ENCODE results near the gene ZNF317.

ZNF317 gene

GRCh38 chr19:9149997-9150396 lies 9.8 kb downstream of the ZNF317 start:
- Histone ChIP-seq H3F3A (ENCODE audit: insufficient read depth, low read length) (no peaks in the 10 kb centered on the region), H4K20me1 (ENCODE audit: insufficient read depth, low read length) (no peaks in the 10 kb centered on the region), H3K27me3 (ENCODE audit: insufficient read depth, low read length) (no peaks in the 10 kb centered on the region), H3K4me2 (ENCODE audit: low read length) (no peak overlapping the region), H3K9me2 (ENCODE audit: low read depth, low read length) (no peaks in the 10 kb centered on the region), H3K9ac (ENCODE audit: low read length) (no peak overlapping the region), H3K4me1 (ENCODE audit: insufficient read depth, low read length, severe bottlenecking) (no peaks in the 10 kb centered on the region), H2AFZ (ENCODE audit: low read length) (no peak overlapping the region), H3K4me3 (ENCODE audit: low read depth, low read length, poor library complexity, severe bottlenecking) (no peak overlapping the region), H3K9me3 (ENCODE audit: low read length) (peaks cover 38% of the 10 kb centered on the region), H3K36me3 (ENCODE audit: insufficient read depth, low read length) (peaks cover 91% of the 10 kb centered on the region), H3K27ac (ENCODE audit: low read depth, low read length, poor library complexity, severe bottlenecking) (no peak overlapping the region), H3K79me2 (ENCODE audit: insufficient read depth, low read length) (peaks cover 94% of the 10 kb centered on the region)
- no peak for TF ChIP-seq CTCF (IDR thresholded peaks at IDR 0.05; ENCODE audit: low read length)
- TF ChIP-seq EZH2 (IDR thresholded peaks at IDR 0.05; ENCODE audit: borderline replicate concordance, low read length) = no peak

- Histone ChIP-seq H3K4me3 (ENCODE audit: low read depth, low read length, poor library complexity, severe bottlenecking) (no peak overlapping the region), H3K4me1 (ENCODE audit: insufficient read depth, low read length, severe bottlenecking) (no peaks in the 10 kb centered on the region), H2AFZ (ENCODE audit: low read length) (no peak overlapping the region), H3K9ac (ENCODE audit: low read length) (no peak overlapping the region), H4K20me1 (ENCODE audit: insufficient read depth, low read length) (no peaks in the 10 kb centered on the region), H3K27me3 (ENCODE audit: insufficient read depth, low read length) (no peaks in the 10 kb centered on the region), H3K79me2 (ENCODE audit: insufficient read depth, low read length) (peaks cover 92% of the 10 kb centered on the region), H3K9me3 (ENCODE audit: low read length) (peaks cover 36% of the 10 kb centered on the region), H3K27ac (ENCODE audit: low read depth, low read length, poor library complexity, severe bottlenecking) (no peak overlapping the region), H3K36me3 (ENCODE audit: insufficient read depth, low read length) (peaks cover 91% of the 10 kb centered on the region), H3K9me2 (ENCODE audit: low read depth, low read length) (no peaks in the 10 kb centered on the region), H3K4me2 (ENCODE audit: low read length) (no peak overlapping the region), H3F3A (ENCODE audit: insufficient read depth, low read length) (no peaks in the 10 kb centered on the region)
- TF ChIP-seq EZH2 (IDR thresholded peaks at IDR 0.05; ENCODE audit: borderline replicate concordance, low read length) (no peak), CTCF (IDR thresholded peaks at IDR 0.05; ENCODE audit: low read length) (no peak)
These were observed 10.5 kb downstream of the ZNF317 start for GRCh38 chr19:9150650-9151049.

- TF ChIP-seq CTCF (IDR thresholded peaks at IDR 0.05; ENCODE audit: low read length) (no peak), EZH2 (IDR thresholded peaks at IDR 0.05; ENCODE audit: borderline replicate concordance, low read length) (no peak)
- Histone ChIP-seq H3K4me3 (ENCODE audit: low read depth, low read length, poor library complexity, severe bottlenecking) (no peak overlapping the region), H3F3A (ENCODE audit: insufficient read depth, low read length) (no peaks in the 10 kb centered on the region), H3K4me2 (ENCODE audit: low read length) (no peak overlapping the region), H3K79me2 (ENCODE audit: insufficient read depth, low read length) (peaks cover 85% of the 10 kb centered on the region), H3K4me1 (ENCODE audit: insufficient read depth, low read length, severe bottlenecking) (no peaks in the 10 kb centered on the region), H3K27me3 (ENCODE audit: insufficient read depth, low read length) (no peaks in the 10 kb centered on the region), H3K9ac (ENCODE audit: low read length) (no peak overlapping the region), H3K9me2 (ENCODE audit: low read depth, low read length) (no peaks in the 10 kb centered on the region), H3K36me3 (ENCODE audit: insufficient read depth, low read length) (peaks cover 96% of the 10 kb centered on the region), H2AFZ (ENCODE audit: low read length) (no peak overlapping the region), H3K9me3 (ENCODE audit: low read length) (peaks cover 35% of the 10 kb centered on the region), H3K27ac (ENCODE audit: low read depth, low read length, poor library complexity, severe bottlenecking) (no peak overlapping the region), H4K20me1 (ENCODE audit: insufficient read depth, low read length) (no peaks in the 10 kb centered on the region)
These were observed 11.2 kb downstream of the ZNF317 start for GRCh38 chr19:9151367-9151766.

Measured in OCI-LY1 (cell line).